ENCODE data around the gene HPS3. TPM values are rescaled to one million over a fixed set of nuclear protein-coding genes. Genes with fewer than 3 reads are reported as not detected.
A peak's percentile ranks its signal among the peaks of the same experiment; 100 is the strongest.

Gene HPS3
- total and polyA plus RNA-seq, 4 donors = 4.4 to 9.9 (median 7.7) TPM

GRCh38 chr3:149086232-149086988 is 43.0 kb upstream of the HPS3 start, which contains the start of gene HLTF:
Gene HLTF (minus strand): TSS chr3:149086533. CDS start chr3:149086336, 197 bp downstream.
- TF ChIP-seq MAX (IDR thresholded peaks at IDR 0.05) = peak; percentile 99
- no peak for TF ChIP-seq ZBTB33 (IDR thresholded peaks at IDR 0.05)
- TF ChIP-seq RXRA (IDR thresholded peaks at IDR 0.05) = peak; percentile 51 to 84
- TF ChIP-seq FOXA1 (IDR thresholded peaks at IDR 0.05) = no peak
- peak; percentile 96 for TF ChIP-seq SP1 (IDR thresholded peaks at IDR 0.05)
- TF ChIP-seq HNF4A (conservative IDR thresholded peaks at IDR 0.05) = peak in 1 of 2 donors; percentile 6
- peak in 1 of 2 donors; percentile 29 for TF ChIP-seq GABPA (IDR thresholded peaks at IDR 0.05 in 1 of 2, conservative IDR thresholded peaks at IDR 0.05 in 1 of 2)
- TF ChIP-seq NR2F2 (IDR thresholded peaks at IDR 0.05) = peak; percentile 35
- TF ChIP-seq YY1 (IDR thresholded peaks at IDR 0.05) = peak; percentile 94
- TF ChIP-seq RAD21 (IDR thresholded peaks at IDR 0.05) = no peak
- Histone ChIP-seq H3K36me3 (ENCODE audit: control insufficient read depth in 4 of 4, insufficient read depth in 3 of 4, low read depth in 1 of 4, low read length in 3 of 4) (no peaks in the 10 kb centered on the region), H3K27ac (ENCODE audit: low read depth in 1 of 2, low read length in 2 of 2) (peak within 1 kb of the TSS; percentile 57 to 69), H3K4me3 (ENCODE audit: low read depth in 1 of 3, low read length in 3 of 3) (peak within 1 kb of the TSS; percentile 64 to 92 (median 75)), H3K27me3 (ENCODE audit: control insufficient read depth in 4 of 4, insufficient read depth in 4 of 4, low read length in 3 of 4) (no peaks in the 10 kb centered on the region), H3K4me1 (ENCODE audit: control insufficient read depth in 4 of 4, insufficient read depth in 4 of 4, low read length in 3 of 4) (peaks cover 2 to 10% (median 6%) of the 10 kb centered on the region in 4 donors), H3K9ac (ENCODE audit: low read depth in 1 of 2, low read length in 2 of 2) (peak within 1 kb of the TSS; percentile 38 to 51), H3K9me3 (ENCODE audit: control insufficient read depth in 4 of 4, low read length in 3 of 4) (no peaks in the 10 kb centered on the region)
- WGBS = 8% methylated on average over 57 of the region's 57 CpGs
- DNase-seq (ENCODE audit: low spot score) = peak; percentile 91

- WGBS = 99% methylated on average over 15 of the region's 15 CpGs
- H3K9ac ChIP-seq (ENCODE audit: low read depth in 1 of 2, low read length in 2 of 2) = no peak overlapping the region
- no peaks in the 10 kb centered on the region for H3K27me3 ChIP-seq (ENCODE audit: control insufficient read depth in 4 of 4, insufficient read depth in 4 of 4, low read length in 3 of 4)
- H3K4me1 ChIP-seq (ENCODE audit: control insufficient read depth in 4 of 4, insufficient read depth in 4 of 4, low read length in 3 of 4) = peaks cover 2 to 10% (median 6%) of the 10 kb centered on the region in 4 donors
- no peaks in the 10 kb centered on the region for H3K36me3 ChIP-seq (ENCODE audit: control insufficient read depth in 4 of 4, insufficient read depth in 3 of 4, low read depth in 1 of 4, low read length in 3 of 4)
- DNase-seq (ENCODE audit: low spot score) = no peak
- TF ChIP-seq ZBTB33 (IDR thresholded peaks at IDR 0.05) = no peak
- TF ChIP-seq GABPA (IDR thresholded peaks at IDR 0.05 in 1 of 2, conservative IDR thresholded peaks at IDR 0.05 in 1 of 2) = no peak
- no peak for TF ChIP-seq SP1 (IDR thresholded peaks at IDR 0.05)
- no peak for TF ChIP-seq EGR1 (IDR thresholded peaks at IDR 0.05; ENCODE audit: low read depth in 2 of 2)
- TF ChIP-seq, protein P1, sequence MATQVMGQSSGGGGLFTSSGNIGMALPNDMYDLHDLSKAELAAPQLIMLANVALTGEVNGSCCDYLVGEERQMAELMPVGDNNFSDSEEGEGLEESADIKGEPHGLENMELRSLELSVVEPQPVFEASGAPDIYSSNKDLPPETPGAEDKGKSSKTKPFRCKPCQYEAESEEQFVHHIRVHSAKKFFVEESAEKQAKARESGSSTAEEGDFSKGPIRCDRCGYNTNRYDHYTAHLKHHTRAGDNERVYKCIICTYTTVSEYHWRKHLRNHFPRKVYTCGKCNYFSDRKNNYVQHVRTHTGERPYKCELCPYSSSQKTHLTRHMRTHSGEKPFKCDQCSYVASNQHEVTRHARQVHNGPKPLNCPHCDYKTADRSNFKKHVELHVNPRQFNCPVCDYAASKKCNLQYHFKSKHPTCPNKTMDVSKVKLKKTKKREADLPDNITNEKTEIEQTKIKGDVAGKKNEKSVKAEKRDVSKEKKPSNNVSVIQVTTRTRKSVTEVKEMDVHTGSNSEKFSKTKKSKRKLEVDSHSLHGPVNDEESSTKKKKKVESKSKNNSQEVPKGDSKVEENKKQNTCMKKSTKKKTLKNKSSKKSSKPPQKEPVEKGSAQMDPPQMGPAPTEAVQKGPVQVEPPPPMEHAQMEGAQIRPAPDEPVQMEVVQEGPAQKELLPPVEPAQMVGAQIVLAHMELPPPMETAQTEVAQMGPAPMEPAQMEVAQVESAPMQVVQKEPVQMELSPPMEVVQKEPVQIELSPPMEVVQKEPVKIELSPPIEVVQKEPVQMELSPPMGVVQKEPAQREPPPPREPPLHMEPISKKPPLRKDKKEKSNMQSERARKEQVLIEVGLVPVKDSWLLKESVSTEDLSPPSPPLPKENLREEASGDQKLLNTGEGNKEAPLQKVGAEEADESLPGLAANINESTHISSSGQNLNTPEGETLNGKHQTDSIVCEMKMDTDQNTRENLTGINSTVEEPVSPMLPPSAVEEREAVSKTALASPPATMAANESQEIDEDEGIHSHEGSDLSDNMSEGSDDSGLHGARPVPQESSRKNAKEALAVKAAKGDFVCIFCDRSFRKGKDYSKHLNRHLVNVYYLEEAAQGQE (IDR thresholded peaks at IDR 0.05) = no peak
- H3K9me3 ChIP-seq (ENCODE audit: control insufficient read depth in 4 of 4, low read length in 3 of 4) = no peaks in the 10 kb centered on the region
- no peak overlapping the region for H3K4me3 ChIP-seq (ENCODE audit: low read depth in 1 of 3, low read length in 3 of 3)
- no peak overlapping the region for H3K27ac ChIP-seq (ENCODE audit: low read depth in 1 of 2, low read length in 2 of 2)
Observed at GRCh38 chr3:149087208-149087607, 42.2 kb upstream of the HPS3 start.
